PC-3 (cell line): Measurements from ENCODE around the gene LEF1.

ENCODE experiments used
- EZH2 ChIP-seq: fragments of 300-600 bp; sonication (generic); IDR thresholded peaks from one replicate; pipeline ENCODE4 v1.6.1; 2017; ENCODE audit warnings: antibody characterized with exemption, mild to moderate bottlenecking, low read length; ENCODE audit not compliant: unreplicated experiment
- EZH2phosphoT487 ChIP-seq: fragments of 300-600 bp; sonication (generic); IDR thresholded peaks from 2 replicates; pipeline ENCODE4 v1.6.1; 2018; ENCODE audit warnings: mild to moderate bottlenecking, antibody characterized with exemption, low read length, borderline replicate concordance
- TF ChIP-seq, protein P1 (sequence below): fragments of 300-600 bp; sonication (generic); conservative IDR thresholded peaks from 2 replicates; pipeline ENCODE4 v1.5.1; 2017; ENCODE audit warnings: antibody characterized with exemption, low read depth, mild to moderate bottlenecking, low read length

DNA sequence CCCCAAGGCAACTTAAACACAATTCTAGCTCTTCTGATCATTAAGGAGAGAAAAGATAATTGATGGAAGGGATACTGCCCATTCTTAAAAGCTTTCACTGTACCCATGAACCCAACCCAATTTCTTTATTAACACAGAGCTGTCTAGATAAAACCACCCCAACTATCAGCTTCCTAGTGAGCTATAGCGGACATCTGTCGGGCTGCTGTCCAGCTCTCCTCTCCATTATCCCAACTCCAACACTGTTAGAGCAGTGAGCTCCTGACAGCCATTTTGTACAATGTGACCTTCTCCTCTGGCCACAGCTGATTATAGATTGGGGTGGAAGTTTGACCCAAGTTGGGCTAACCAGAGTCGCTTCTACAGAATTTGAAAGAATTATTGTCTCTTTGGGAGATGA is 112.9 kb downstream of the LEF1 start:
- TF ChIP-seq, protein P1, sequence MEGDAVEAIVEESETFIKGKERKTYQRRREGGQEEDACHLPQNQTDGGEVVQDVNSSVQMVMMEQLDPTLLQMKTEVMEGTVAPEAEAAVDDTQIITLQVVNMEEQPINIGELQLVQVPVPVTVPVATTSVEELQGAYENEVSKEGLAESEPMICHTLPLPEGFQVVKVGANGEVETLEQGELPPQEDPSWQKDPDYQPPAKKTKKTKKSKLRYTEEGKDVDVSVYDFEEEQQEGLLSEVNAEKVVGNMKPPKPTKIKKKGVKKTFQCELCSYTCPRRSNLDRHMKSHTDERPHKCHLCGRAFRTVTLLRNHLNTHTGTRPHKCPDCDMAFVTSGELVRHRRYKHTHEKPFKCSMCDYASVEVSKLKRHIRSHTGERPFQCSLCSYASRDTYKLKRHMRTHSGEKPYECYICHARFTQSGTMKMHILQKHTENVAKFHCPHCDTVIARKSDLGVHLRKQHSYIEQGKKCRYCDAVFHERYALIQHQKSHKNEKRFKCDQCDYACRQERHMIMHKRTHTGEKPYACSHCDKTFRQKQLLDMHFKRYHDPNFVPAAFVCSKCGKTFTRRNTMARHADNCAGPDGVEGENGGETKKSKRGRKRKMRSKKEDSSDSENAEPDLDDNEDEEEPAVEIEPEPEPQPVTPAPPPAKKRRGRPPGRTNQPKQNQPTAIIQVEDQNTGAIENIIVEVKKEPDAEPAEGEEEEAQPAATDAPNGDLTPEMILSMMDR, result no peak
- no peak for TF ChIP-seq EZH2
- TF ChIP-seq EZH2phosphoT487, result no peak
